ENCODE measurements around the gene SOX6. TPM values are rescaled to one million over a fixed set of nuclear protein-coding genes. Genes with fewer than 3 reads are reported as not detected.
A peak's percentile ranks its signal among the peaks of the same experiment; 100 is the strongest.

Gene SOX6
- total RNA-seq, 1 experiment from 2014 or later = 0.84 TPM

GRCh38 chr11:15968461-15969130 is 387.8 kb downstream of the SOX6 start:
- DNase-seq (ENCODE audit: low read depth) = no peak

GRCh38 chr11:15967966-15968365 is 388.4 kb downstream of the SOX6 start:
- peak; percentile 15 for DNase-seq (ENCODE audit: low read depth)

GRCh38 chr11:15967166-15967565 is 389.2 kb downstream of the SOX6 start:
- DNase-seq (ENCODE audit: low read depth) = peak; percentile 38

- DNase-seq (ENCODE audit: low read depth) = no peak
Observed at GRCh38 chr11:15965562-15966250, 390.6 kb downstream of the SOX6 start.

- no peak for DNase-seq (ENCODE audit: low read depth)
Observed at GRCh38 chr11:15963266-15963665, 393.1 kb downstream of the SOX6 start.

GRCh38 chr11:15958910-15959309 is 397.4 kb downstream of the SOX6 start:
- DNase-seq (ENCODE audit: low read depth) = no peak

- no peak for DNase-seq (ENCODE audit: low read depth)
Observed at GRCh38 chr11:15957234-15957633, 399.1 kb downstream of the SOX6 start.

GRCh38 chr11:15956302-15956701 is 400.0 kb downstream of the SOX6 start:
- no peak for DNase-seq (ENCODE audit: low read depth)

- peak; percentile 43 for DNase-seq (ENCODE audit: low read depth)
Observed at GRCh38 chr11:15955595-15955994, 400.8 kb downstream of the SOX6 start.

- DNase-seq (ENCODE audit: low read depth) = no peak
Observed at GRCh38 chr11:15947681-15948648, 408.4 kb downstream of the SOX6 start.

- no peak for DNase-seq (ENCODE audit: low read depth)
Observed at GRCh38 chr11:15945726-15946125, 410.6 kb downstream of the SOX6 start.

GRCh38 chr11:15944460-15944859 is 411.9 kb downstream of the SOX6 start:
- DNase-seq (ENCODE audit: low read depth) = no peak

- DNase-seq (ENCODE audit: low read depth) = no peak
Observed at GRCh38 chr11:15943418-15944197, 412.7 kb downstream of the SOX6 start.

- no peak for DNase-seq (ENCODE audit: low read depth)
Observed at GRCh38 chr11:15942936-15943335, 413.4 kb downstream of the SOX6 start.

- no peak for DNase-seq (ENCODE audit: low read depth)
Observed at GRCh38 chr11:15942126-15942525, 414.2 kb downstream of the SOX6 start.

- DNase-seq (ENCODE audit: low read depth) = no peak
Observed at GRCh38 chr11:15941206-15941770, 415.1 kb downstream of the SOX6 start.

- no peak for DNase-seq (ENCODE audit: low read depth)
Observed at GRCh38 chr11:15940462-15941205, 415.7 kb downstream of the SOX6 start.

- DNase-seq (ENCODE audit: low read depth) = no peak
Observed at GRCh38 chr11:15938983-15939382, 417.4 kb downstream of the SOX6 start.

GRCh38 chr11:15938121-15938611 is 418.2 kb downstream of the SOX6 start:
- no peak for DNase-seq (ENCODE audit: low read depth)

- no peak for DNase-seq (ENCODE audit: low read depth)
Observed at GRCh38 chr11:15937601-15938120, 418.7 kb downstream of the SOX6 start.
